ENCODE measurements around the gene FOXQ1.
"Not testable (repeated sequence)": the region's sequence is repeated elsewhere in the genome, so short reads cannot be mapped to it uniquely, and the experiment has no call there.

Gene FOXQ1

DNA sequence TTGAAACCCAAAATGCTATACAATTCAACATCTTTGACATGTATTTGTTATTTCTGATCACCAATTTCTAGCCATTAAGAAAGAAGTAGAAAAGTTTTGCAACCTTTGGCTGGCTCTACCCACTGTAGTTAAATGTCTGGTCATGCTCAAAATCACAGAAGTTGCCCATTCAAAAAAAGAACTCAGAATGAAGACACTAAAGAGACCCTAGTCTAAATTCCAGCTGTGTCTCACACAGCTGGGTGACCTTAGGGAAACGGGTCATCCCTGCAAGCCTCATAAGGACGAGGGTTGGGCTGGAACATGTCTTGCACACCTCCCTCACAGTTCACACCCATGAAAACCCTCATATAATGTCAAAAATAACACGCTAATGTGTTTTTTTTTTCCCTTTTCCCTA is 10.3 kb downstream of the FOXQ1 start:
- DNase-seq (ENCODE audit: low spot score), result no peak

DNA sequence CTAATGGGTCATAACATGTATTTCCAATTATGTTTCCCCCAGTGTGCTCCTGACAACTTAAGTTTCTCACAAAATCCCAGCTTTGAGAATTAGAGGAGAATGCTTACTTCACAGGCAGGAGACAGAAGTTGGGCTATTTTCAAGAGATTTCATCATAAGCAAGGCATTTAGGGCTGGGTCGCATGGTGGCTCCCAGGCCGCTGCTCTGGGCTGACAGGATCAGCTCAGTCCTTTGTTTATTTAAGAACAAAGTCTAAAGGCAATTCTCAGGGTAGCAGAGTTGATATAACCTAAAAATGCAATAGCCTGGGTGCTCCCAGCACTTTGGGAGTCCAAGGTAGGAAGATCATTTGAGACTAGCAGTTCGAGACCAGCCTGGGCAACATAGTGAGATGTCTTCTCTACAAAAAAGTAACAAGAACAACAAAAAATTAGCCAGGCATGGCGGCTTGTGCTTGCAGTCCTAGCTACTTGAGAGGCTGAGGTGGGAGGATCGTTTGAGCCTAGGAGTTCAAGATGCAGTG is 10.9 kb downstream of the FOXQ1 start:
- DNase-seq (ENCODE audit: low spot score), result no peak

GRCh38 chr6:1324936-1325335 is 13.0 kb downstream of the FOXQ1 start:
- DNase-seq (ENCODE audit: low spot score), result no peak

- peak; percentile 77 for DNase-seq (ENCODE audit: low spot score)
Observed at GRCh38 chr6:1325461-1326309, 13.8 kb downstream of the FOXQ1 start.

GRCh38 chr6:1326535-1327121 is 14.7 kb downstream of the FOXQ1 start:
- DNase-seq (ENCODE audit: low spot score), result no peak

DNA sequence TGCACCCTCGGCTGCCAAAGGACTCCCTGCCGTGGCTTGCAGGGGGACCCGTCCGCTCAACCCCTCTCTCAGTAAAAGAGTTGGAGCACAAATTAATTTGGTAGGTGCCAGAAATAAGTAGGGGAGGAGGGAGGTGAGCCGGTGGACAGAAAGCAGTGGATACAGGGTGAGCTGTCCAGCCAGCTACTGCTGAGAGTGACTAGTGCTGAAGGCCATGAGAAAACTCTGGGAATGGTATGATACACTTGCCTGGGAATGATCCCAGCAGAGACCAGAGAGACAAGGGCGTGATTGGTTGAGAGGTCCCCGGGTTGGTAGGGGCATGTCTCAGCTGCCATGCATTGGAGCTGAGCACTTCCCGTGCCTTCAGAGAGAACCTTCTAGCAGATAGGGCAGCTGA is 15.7 kb downstream of the FOXQ1 start:
- no peak for DNase-seq (ENCODE audit: low spot score)

DNA sequence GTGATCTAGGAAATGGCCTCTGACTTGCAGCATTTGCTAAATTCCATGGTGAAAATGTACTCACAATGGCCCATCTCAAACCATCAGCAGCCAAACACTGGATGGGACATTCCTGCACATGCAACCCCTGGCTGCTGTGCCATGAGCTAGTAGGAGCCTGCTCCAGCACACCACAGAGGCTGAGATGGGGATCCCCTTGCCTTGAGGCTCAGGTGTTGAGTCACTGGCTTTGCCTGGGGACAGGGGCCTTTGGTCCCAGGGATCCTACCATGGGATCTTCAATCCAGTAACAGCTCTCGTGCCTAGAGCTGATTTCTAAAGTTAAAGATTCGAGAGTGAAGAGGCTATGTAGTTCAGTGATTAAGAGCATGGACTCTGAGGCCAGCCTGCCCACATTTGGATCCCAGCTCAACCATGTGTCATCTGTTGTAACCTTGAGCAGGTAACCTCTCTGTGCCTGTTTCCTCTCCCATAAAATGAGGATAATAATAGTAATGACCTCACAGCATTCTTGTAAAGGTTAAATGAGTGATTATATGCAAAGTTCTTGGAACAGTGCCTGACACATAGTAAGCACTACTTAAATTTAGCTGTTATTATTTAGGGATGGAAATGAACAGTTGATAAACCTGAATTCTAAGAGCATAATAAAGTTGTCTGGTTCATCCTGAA is 16.4 kb downstream of the FOXQ1 start:
- no peak for DNase-seq (ENCODE audit: low spot score)

DNA sequence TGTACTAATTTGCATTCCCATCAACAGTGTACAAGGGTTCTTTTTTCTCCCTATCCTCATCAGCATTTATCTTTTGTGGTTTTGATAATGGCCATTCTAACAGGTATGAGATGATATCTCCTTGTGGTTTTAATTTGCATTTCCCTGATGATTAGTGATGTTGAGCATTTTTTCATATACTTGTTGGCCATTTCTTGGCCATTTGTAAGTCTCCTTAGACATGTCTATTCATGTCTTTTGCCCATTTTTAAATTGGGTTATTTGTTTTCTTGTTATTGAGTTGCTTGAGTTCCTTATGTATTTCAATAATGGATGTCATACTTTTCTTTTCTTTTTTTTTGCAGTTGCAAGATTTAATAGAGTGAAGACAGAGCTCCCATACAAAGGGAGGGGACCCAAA is 17.8 kb downstream of the FOXQ1 start:
- DNase-seq (ENCODE audit: low spot score), result no peak

DNA sequence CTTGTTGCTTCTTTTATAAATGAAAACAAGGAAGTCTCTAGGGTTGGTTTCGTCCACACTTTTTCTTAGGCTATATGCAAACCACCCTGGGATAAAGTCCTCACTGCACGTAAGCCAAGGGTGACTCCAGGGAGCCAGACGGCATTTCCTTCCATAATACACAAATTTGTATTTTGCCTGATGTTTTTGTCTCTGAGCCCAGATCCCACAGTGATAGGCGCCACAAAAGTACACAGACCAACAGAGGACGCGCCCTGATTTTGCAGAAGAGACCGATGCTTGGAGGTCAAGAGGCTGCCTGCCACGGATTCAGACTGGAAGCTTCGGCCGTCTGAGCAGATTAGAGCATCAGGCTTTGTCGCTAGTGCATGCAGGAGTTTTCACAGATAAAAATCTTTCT is 22.8 kb downstream of the FOXQ1 start:
- no peak for DNase-seq (ENCODE audit: low spot score)

GRCh38 chr6:1335367-1336037 is 23.6 kb downstream of the FOXQ1 start:
- peak; percentile 54 for DNase-seq (ENCODE audit: low spot score)

- no peak for DNase-seq (ENCODE audit: low spot score)
Observed at GRCh38 chr6:1336246-1336843, 24.4 kb downstream of the FOXQ1 start.

- DNase-seq (ENCODE audit: low spot score), result no peak
Observed at GRCh38 chr6:1337791-1338190, 25.9 kb downstream of the FOXQ1 start.

GRCh38 chr6:1346101-1346500 is 34.2 kb downstream of the FOXQ1 start:
- no peak for DNase-seq (ENCODE audit: low spot score)

DNA sequence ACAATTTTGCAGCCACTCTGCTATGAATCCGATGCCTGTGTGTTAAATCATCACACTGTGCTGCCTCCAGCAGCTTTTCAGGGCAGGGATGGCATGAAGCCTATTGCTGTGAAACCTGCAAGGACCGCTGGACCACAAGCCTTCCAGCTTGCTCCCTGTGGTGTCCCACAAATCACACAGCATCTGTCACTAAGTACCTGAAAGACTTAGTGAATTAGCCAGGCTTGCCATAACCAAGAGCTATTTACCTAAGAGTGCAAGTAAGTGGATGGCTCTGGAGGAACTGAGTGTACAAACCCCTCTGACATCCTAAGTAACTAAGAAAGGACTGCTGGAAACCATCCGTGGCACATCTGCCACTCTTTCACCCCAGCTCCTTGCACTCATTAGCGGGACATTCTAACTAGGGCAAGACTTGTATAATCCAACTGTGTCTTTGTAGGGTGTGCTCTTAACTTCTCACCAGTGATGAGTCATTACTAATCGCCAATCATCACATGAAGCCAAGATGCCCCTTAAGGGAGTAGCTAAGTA is 34.7 kb downstream of the FOXQ1 start:
- no peak for DNase-seq (ENCODE audit: low spot score)

DNA sequence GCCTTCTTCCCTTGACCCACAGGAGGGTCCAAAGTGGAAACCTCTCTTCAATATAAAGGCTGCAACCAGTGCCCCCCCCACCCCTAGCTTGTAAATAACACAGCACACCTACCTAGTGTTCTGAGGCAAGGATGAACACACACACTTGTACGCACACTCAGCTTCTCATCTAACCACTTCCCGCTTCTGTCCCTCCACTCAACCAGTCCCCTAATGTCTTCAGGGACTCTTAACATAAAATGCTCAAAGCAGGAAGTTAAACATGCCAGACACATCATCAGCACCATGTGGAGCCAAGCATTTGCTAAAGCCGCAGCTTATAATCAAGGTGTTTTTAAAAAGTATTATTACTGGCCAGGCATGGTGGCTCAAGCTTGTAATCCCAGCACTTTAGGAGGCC is 35.3 kb downstream of the FOXQ1 start:
- DNase-seq (ENCODE audit: low spot score), result no peak

DNA sequence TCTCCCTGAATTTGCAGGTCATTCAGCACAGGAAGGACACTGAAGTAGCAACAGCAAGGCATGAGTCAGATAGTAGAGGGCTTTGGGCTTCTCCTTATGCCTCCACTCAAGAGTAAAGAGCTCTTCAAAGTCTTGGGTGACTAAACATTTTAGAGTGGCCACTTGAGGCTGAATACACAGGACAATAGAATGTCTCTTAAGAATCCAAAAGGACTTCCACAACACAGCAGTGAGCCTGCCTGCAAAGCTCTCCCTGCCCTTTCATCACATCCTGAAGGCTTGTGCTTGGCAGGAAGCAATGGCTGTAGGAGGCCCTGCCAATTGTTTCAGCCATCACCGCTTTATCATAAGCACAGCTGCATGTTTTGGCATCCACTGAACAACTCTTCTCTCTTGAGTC is 36.8 kb downstream of the FOXQ1 start:
- DNase-seq (ENCODE audit: low spot score), result no peak

DNA sequence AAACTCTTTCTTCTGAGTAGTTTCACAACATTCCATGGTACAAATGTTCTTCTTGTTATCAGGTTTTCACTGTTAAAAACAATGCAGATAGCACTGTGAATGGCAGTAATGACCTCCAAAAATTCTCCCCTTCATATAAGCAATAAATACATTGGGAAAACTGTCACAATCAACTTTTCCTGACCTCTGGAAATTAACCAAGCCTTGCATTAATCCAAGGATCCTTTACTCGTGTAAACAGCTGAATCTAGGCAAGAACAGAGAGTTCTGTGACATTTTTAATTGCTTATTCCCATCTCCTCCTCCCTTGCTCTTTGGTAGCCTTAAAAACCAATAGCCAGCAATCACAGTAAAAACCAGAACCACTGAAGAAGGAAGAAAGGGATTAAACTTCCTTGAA is 37.8 kb downstream of the FOXQ1 start:
- DNase-seq (ENCODE audit: low spot score), result no peak

DNA sequence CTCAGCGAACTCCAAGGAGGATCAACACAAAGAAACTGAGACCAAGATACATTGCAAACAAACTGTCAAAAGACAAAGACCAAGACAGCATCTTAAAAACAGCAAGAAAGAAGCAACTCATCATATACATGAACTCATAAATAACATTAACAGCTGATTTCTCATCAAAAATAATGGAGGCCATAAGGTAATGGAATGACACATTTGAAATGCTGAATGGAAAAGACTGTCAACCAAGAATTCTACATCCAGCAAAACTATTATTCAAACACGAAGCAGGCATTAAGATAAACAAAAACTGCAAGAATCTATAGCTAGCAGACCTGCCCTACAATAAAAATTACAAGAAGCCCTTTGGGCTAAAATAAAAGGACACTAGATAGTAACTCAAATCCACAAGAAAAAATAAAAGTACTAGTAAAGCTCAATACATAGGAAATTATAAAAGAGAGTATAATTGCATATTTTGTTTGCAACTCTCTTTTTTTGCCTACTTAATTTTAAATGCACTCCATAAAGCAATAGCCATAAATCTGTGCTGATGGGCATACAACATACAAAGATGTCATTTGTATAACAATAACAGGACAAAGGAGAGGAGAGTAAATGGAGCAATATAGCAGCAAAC is 39.6 kb downstream of the FOXQ1 start:
- DNase-seq (ENCODE audit: low spot score), result no peak

- DNase-seq (ENCODE audit: low spot score), result not testable (repeated sequence)
Observed at GRCh38 chr6:1355068-1355467, 43.2 kb downstream of the FOXQ1 start.

DNA sequence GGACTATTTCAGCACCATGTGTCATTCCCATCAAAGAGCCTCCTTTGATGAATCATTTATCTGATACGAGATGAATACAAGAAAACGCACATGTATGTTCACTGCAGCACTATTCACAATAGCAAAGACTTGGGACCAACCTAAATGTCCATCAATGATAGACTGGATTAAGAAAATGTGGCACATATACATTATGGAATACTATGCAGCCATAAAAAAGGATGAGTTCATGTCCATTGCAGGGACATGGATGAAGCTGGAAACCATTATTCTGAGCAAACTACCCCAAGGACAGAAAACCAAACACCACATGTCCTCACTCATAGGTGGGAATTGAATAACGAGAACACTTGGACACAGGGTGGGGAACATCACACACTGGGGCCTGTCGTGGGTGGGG is 49.8 kb downstream of the FOXQ1 start:
- not testable (repeated sequence) for DNase-seq (ENCODE audit: low spot score)

DNA sequence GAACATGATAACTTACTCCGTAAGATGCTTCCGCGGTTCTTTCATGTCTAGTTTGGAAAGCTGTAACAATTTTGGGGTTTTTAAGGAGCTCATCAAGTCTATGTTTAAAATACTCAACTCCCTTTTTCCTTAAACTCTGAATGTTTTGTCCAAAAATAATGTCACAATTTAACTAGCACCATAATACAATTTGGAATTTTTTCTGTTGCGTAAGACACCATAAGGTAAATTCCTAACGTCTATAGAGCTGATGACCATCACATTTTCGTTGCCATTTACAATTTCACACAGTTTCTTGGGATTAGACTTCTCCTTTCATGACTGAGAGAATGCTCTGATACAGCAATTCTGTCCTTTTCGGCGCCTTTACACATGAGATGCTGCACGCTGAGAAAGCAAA is 50.7 kb downstream of the FOXQ1 start:
- DNase-seq (ENCODE audit: low spot score), result no peak

Measured in RKO (cell line).